Measurements from ENCODE around the gene PAQR4. TPM values are rescaled to one million over a fixed set of nuclear protein-coding genes. Genes with fewer than 3 reads are reported as not detected.

PAQR4 gene
- total RNA-seq, 5 donors from 2014 or later (not counting 1 experiment from before 2014, with no cell fraction given), result 1.9 to 3.3 (median 3.1) TPM

DNA sequence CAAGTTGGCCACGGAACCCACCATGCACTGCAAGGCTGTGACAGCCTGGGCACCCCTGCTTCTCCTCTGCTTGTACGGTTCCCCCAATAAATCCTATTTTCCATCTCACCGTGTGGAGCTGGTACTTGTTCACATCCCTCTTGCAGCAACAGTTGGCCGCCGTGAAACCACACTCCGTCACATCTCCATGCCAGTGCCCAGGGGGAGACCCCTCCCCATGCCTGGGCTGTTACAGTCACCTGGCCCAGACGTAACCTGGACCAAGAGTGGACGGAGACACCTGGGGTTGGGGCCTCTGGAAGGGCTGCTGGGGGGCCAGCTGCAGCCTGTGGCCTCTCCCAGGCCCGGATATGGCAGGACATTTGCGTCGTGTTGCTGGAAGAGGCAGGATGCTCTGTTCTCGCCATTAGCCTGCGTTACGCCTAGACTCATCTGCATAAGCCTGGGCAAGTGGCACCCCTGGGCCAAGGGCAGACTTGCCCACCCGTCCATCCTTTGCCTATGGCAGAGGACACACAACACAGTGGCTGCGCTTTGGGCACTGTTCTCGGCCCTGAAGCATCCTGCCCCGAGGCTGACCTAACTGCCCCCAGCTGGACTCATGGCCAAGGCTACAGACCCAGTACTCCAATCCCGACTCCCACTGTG lies 19.3 kb upstream of the PAQR4 start:
- Histone ChIP-seq H3K4me3 (ENCODE audit: control insufficient read depth in 1 of 2, extremely low read depth in 1 of 2, low read length in 1 of 2) (no peak overlapping the region), H3K9me3 (no peaks in the 10 kb centered on the region), H3K4me1 (ENCODE audit: control insufficient read depth in 1 of 2, extremely low read depth in 1 of 2, insufficient read depth in 2 of 2, low read length in 2 of 2) (no peaks in the 10 kb centered on the region), H3K27ac (ENCODE audit: low read length) (no peak overlapping the region), H3K27me3 (replicated peaks in 1 of 2; ENCODE audit: control insufficient read depth in 2 of 2, extremely low read depth in 1 of 2, insufficient read depth in 2 of 2, low read length in 1 of 2) (peaks cover 0 to 21% of the 10 kb centered on the region in 2 experiments), H3K36me3 (ENCODE audit: control insufficient read depth in 2 of 2, extremely low read depth in 1 of 2, insufficient read depth in 1 of 2, low read length in 1 of 2) (peaks cover 7 to 11% of the 10 kb centered on the region in 2 donors)
- CTCF ChIA-PET, result interaction anchor here in 1 of 2 donors (0.6 kb wide), 1 partner anchor 172 kb away, joined by 4 read pairs; no protein-coding TSS in a partner anchor
- no peaks in the 10 kb centered on the region for H3K9me3 Mint-ChIP-seq
- no peak overlapping the region for H3K4me3 Mint-ChIP-seq
- no peak overlapping the region for H3K27ac Mint-ChIP-seq
- H3K36me3 Mint-ChIP-seq, result peaks cover 12% of the 10 kb centered on the region
- WGBS (ENCODE audit: insufficient coverage), result 86% methylated on average over 19 of the region's 19 CpGs
- no peaks in the 10 kb centered on the region for H3K4me1 Mint-ChIP-seq
- POLR2A ChIA-PET, result no interaction called here
- peaks cover 0 to 3% of the 10 kb centered on the region in 2 donors for H3K27me3 Mint-ChIP-seq
- no peak for DNase-seq
- ATAC-seq (replicated peaks in 1 of 4), result no peak

DNA sequence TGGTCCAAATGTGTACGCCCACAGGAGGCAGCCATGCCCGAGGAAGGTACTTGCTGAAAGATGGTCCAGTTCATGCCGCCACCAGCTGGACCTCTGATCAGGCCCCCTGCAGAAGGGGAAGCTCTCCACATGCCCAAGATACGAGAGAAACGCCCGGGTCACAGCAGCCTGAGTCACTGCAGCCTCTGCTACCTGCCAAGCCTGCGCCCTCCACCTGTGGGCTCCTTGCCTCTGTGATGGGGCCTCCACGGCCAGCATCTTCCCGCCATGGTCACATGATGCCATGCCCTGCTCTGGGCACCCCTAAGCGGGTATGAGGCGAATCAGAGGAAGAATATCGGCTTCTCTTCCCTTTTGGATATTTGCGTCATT lies 18.8 kb upstream of the PAQR4 start:
- DNase-seq, result no peak
- Histone ChIP-seq H3K27ac (ENCODE audit: low read length) (no peak overlapping the region), H3K4me1 (ENCODE audit: control insufficient read depth in 1 of 2, extremely low read depth in 1 of 2, insufficient read depth in 2 of 2, low read length in 2 of 2) (no peaks in the 10 kb centered on the region), H3K4me3 (ENCODE audit: control insufficient read depth in 1 of 2, extremely low read depth in 1 of 2, low read length in 1 of 2) (no peak overlapping the region), H3K27me3 (replicated peaks in 1 of 2; ENCODE audit: control insufficient read depth in 2 of 2, extremely low read depth in 1 of 2, insufficient read depth in 2 of 2, low read length in 1 of 2) (peaks cover 0 to 26% of the 10 kb centered on the region in 2 experiments), H3K9me3 (no peaks in the 10 kb centered on the region), H3K36me3 (ENCODE audit: control insufficient read depth in 2 of 2, extremely low read depth in 1 of 2, insufficient read depth in 1 of 2, low read length in 1 of 2) (peaks cover 6 to 11% of the 10 kb centered on the region in 2 donors)
- H3K4me3 Mint-ChIP-seq, result no peak overlapping the region
- H3K9me3 Mint-ChIP-seq, result no peaks in the 10 kb centered on the region
- ATAC-seq (replicated peaks in 1 of 4), result no peak
- no peak overlapping the region for H3K27ac Mint-ChIP-seq
- no peaks in the 10 kb centered on the region for H3K4me1 Mint-ChIP-seq
- H3K27me3 Mint-ChIP-seq, result peaks cover 0 to 3% of the 10 kb centered on the region in 2 donors
- WGBS (ENCODE audit: insufficient coverage), result 91% methylated on average over 13 of the region's 13 CpGs
- POLR2A ChIA-PET, result no interaction called here
- H3K36me3 Mint-ChIP-seq, result peaks cover 12% of the 10 kb centered on the region
- CTCF ChIA-PET, result no interaction called here

DNA sequence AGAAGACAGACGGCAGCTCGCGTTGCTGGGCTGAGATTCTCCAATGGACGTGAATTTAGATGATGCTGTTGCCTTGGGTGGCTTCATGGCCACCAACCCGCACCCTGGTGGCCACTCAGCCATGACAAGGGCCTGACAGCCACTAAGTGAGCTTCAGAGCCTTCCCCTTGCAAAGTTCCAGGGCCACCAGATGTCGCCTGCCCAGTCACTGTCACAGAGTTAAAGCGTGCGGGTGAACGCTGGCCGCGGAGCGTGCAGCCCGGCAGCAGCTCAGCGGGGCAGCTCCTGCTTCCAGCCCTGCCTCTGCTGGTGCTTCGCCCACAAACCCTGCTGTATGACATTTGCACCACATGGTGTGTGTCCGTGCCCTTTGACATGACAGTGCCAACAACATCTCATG lies 18.4 kb upstream of the PAQR4 start:
- Histone ChIP-seq H3K36me3 (ENCODE audit: control insufficient read depth in 2 of 2, extremely low read depth in 1 of 2, insufficient read depth in 1 of 2, low read length in 1 of 2) (peaks cover 6 to 11% of the 10 kb centered on the region in 2 donors), H3K27ac (ENCODE audit: low read length) (no peak overlapping the region), H3K4me3 (ENCODE audit: control insufficient read depth in 1 of 2, extremely low read depth in 1 of 2, low read length in 1 of 2) (no peak overlapping the region), H3K9me3 (no peaks in the 10 kb centered on the region), H3K4me1 (ENCODE audit: control insufficient read depth in 1 of 2, extremely low read depth in 1 of 2, insufficient read depth in 2 of 2, low read length in 2 of 2) (peaks cover 0 to under 1% of the 10 kb centered on the region in 2 experiments), H3K27me3 (replicated peaks in 1 of 2; ENCODE audit: control insufficient read depth in 2 of 2, extremely low read depth in 1 of 2, insufficient read depth in 2 of 2, low read length in 1 of 2) (peaks cover 0 to 30% of the 10 kb centered on the region in 2 experiments)
- ChIA-PET POLR2A (no interaction called here), CTCF (no interaction called here)
- no peak overlapping the region for H3K27ac Mint-ChIP-seq
- no peaks in the 10 kb centered on the region for H3K4me1 Mint-ChIP-seq
- H3K36me3 Mint-ChIP-seq, result peaks cover 12% of the 10 kb centered on the region
- no peaks in the 10 kb centered on the region for H3K9me3 Mint-ChIP-seq
- ATAC-seq (replicated peaks in 1 of 4) (no peak), DNase-seq (no peak)
- H3K27me3 Mint-ChIP-seq, result peaks cover 0 to 3% of the 10 kb centered on the region in 2 donors
- no peak overlapping the region for H3K4me3 Mint-ChIP-seq
- 87% methylated on average over 15 of the region's 16 CpGs for WGBS (ENCODE audit: insufficient coverage)

DNA sequence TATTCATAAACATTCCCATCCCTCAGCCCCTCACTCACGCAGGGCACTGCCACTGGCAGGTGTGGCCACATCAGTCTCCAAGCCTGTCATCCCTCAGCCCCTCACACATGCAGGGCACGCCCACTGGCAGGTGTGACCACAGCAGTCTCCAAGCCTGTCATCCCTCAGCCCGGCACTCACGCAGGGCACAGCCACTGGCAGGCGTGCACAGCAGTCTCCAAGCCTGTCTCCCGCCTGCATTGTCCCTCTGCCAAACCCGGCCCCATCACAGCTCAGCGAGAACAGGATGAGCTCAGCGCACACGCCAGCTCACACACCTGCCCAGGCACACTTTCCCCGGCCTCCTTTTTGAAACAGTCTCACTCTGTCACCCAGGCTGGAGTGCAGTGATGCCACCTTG lies 16.5 kb upstream of the PAQR4 start:
- Histone ChIP-seq H3K36me3 (ENCODE audit: control insufficient read depth in 2 of 2, extremely low read depth in 1 of 2, insufficient read depth in 1 of 2, low read length in 1 of 2) (peaks cover 6 to 11% of the 10 kb centered on the region in 2 donors), H3K9me3 (no peaks in the 10 kb centered on the region), H3K4me1 (ENCODE audit: control insufficient read depth in 1 of 2, extremely low read depth in 1 of 2, insufficient read depth in 2 of 2, low read length in 2 of 2) (peaks cover 0 to 7% of the 10 kb centered on the region in 2 experiments), H3K27ac (ENCODE audit: low read length) (no peak overlapping the region), H3K27me3 (replicated peaks in 1 of 2; ENCODE audit: control insufficient read depth in 2 of 2, extremely low read depth in 1 of 2, insufficient read depth in 2 of 2, low read length in 1 of 2) (peaks cover 0 to 49% of the 10 kb centered on the region in 2 experiments), H3K4me3 (ENCODE audit: control insufficient read depth in 1 of 2, extremely low read depth in 1 of 2, low read length in 1 of 2) (no peak overlapping the region)
- WGBS (ENCODE audit: insufficient coverage), result 51% methylated on average over 11 of the region's 11 CpGs
- H3K4me1 Mint-ChIP-seq, result no peaks in the 10 kb centered on the region
- H3K9me3 Mint-ChIP-seq, result no peaks in the 10 kb centered on the region
- ATAC-seq (replicated peaks in 1 of 4) (no peak), DNase-seq (no peak)
- H3K27ac Mint-ChIP-seq, result no peak overlapping the region
- H3K27me3 Mint-ChIP-seq, result peaks cover 5 to 16% of the 10 kb centered on the region in 2 donors
- no peak overlapping the region for H3K4me3 Mint-ChIP-seq
- ChIA-PET CTCF (no interaction called here), POLR2A (interaction anchor here in 1 of 2 donors (0.6 kb wide), 1 partner anchor 1915 kb away, joined by 3 read pairs; no protein-coding TSS in a partner anchor)
- H3K36me3 Mint-ChIP-seq, result peaks cover 3% of the 10 kb centered on the region

DNA sequence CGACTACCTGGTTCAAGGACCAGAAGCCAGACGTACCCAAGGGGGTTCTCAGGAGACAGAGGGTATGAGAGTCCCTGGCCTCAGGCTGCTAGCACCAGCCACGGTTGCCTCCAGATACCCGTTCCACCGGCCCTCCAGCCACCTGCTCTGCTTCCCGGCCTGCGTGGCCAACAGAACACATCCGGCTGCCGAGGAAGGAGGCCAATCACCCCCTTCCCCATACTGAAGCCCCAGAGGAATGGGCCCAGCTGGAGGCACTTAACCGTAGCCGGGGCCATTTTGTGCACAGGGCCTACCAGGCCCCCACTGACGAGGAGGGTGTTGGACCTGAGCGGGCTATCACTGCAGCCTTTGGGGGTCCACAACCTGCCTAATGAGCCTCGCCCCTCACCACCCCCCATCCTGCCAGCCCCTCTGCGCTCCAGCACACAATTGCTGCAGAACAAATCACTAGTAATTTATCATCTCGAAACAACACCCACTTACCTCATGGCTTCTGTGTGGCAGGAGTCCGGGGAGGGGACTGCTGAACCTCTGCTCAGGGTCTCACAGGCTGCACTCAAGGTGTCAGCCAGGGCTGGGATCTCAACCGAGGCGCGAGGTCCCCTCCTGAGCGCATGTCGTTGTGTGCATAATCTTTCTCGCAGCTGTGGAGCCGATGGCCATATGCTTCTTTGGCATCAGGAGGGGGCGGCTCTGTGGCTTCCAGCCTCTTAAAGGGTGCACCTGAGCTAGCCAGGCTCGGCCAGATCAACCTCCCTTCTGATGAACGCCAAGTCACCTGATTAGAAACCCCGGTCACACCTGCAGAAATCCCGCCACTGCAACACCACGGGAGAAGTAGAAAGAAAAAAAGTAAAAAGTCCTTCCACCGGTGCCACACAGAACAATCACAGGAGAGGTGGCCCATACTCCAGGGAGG lies 15.2 kb upstream of the PAQR4 start:
- Histone ChIP-seq H3K4me3 (ENCODE audit: control insufficient read depth in 1 of 2, extremely low read depth in 1 of 2, low read length in 1 of 2) (no peak overlapping the region), H3K9me3 (no peaks in the 10 kb centered on the region), H3K4me1 (ENCODE audit: control insufficient read depth in 1 of 2, extremely low read depth in 1 of 2, insufficient read depth in 2 of 2, low read length in 2 of 2) (peaks cover 0 to 7% of the 10 kb centered on the region in 2 experiments), H3K27me3 (replicated peaks in 1 of 2; ENCODE audit: control insufficient read depth in 2 of 2, extremely low read depth in 1 of 2, insufficient read depth in 2 of 2, low read length in 1 of 2) (peaks cover 0 to 59% of the 10 kb centered on the region in 2 experiments), H3K27ac (ENCODE audit: low read length) (no peak overlapping the region), H3K36me3 (ENCODE audit: control insufficient read depth in 2 of 2, extremely low read depth in 1 of 2, insufficient read depth in 1 of 2, low read length in 1 of 2) (peaks cover 6% of the 10 kb centered on the region in 2 donors)
- ChIA-PET POLR2A (no interaction called here), CTCF (no interaction called here)
- Mint-ChIP-seq H3K4me3 (no peak overlapping the region), H3K27ac (no peak overlapping the region), H3K36me3 (peaks cover 3% of the 10 kb centered on the region), H3K4me1 (no peaks in the 10 kb centered on the region), H3K27me3 (peaks cover 5 to 16% of the 10 kb centered on the region in 2 donors), H3K9me3 (no peaks in the 10 kb centered on the region)
- 82% methylated on average over 22 of the region's 31 CpGs for WGBS (ENCODE audit: insufficient coverage)
- DNase-seq, result no peak
- no peak for ATAC-seq (replicated peaks in 1 of 4)

DNA sequence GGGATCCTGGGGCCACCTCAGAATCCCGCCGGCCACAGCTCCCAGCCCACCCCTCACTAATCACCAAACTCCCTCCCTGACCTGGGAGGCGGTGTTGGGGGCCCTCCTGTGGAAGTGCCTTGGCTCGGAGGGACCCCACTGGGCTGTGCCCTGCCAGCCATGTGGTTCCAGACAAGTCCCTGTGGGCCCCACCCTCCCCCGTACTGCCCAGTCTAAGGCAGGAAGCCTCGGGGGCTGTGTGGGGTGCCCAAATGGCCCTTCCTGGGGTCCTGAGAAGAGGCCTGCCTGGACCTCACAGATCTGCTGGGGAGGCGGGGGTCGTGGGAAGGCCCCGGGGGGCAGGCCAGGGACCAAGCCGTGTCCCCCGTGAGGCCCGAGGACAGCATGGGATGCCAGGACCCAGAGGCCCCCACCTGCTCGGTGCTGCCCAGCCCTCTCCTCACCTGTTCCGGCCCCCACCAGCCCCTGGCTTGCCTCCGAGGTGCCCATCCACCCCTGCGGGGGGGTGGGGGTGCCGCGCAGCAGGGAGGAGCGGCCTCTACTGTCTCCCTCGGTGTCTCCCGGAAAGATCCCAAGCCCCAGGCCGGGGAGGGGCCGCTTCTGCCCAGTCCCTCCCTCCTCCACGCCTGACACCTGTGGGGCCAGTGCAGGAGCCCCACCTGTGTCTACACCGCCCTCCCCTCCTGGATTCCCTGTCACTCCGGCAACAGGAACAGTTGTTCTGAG lies 14.3 kb upstream of the PAQR4 start:
- POLR2A ChIA-PET, result no interaction called here
- no peak overlapping the region for H3K4me3 Mint-ChIP-seq

More for the DNA sequence above, 14.3 kb upstream of the PAQR4 start:
- Mint-ChIP-seq H3K36me3 (no peaks in the 10 kb centered on the region), H3K27ac (no peak overlapping the region), H3K27me3 (peaks cover 5 to 16% of the 10 kb centered on the region in 2 donors), H3K9me3 (no peaks in the 10 kb centered on the region), H3K4me1 (no peaks in the 10 kb centered on the region)
- Histone ChIP-seq H3K27me3 (replicated peaks in 1 of 2; ENCODE audit: control insufficient read depth in 2 of 2, extremely low read depth in 1 of 2, insufficient read depth in 2 of 2, low read length in 1 of 2) (peaks cover 0 to 66% of the 10 kb centered on the region in 2 experiments), H3K27ac (ENCODE audit: low read length) (no peak overlapping the region), H3K4me3 (ENCODE audit: control insufficient read depth in 1 of 2, extremely low read depth in 1 of 2, low read length in 1 of 2) (no peak overlapping the region), H3K9me3 (no peaks in the 10 kb centered on the region), H3K36me3 (ENCODE audit: control insufficient read depth in 2 of 2, extremely low read depth in 1 of 2, insufficient read depth in 1 of 2, low read length in 1 of 2) (no peaks in the 10 kb centered on the region), H3K4me1 (ENCODE audit: control insufficient read depth in 1 of 2, extremely low read depth in 1 of 2, insufficient read depth in 2 of 2, low read length in 2 of 2) (peaks cover 0 to 7% of the 10 kb centered on the region in 2 experiments)
- ATAC-seq (replicated peaks in 1 of 4) (no peak), DNase-seq (no peak)
- CTCF ChIA-PET, result no interaction called here
- WGBS (ENCODE audit: insufficient coverage), result 76% methylated on average over 16 of the region's 26 CpGs
